ENCODE measurements around the gene CALHM2. TPM values are rescaled to one million over a fixed set of nuclear protein-coding genes. Genes with fewer than 3 reads are reported as not detected.

CALHM2 gene
- total RNA-seq, 1 donor from 2014 or later = 0.44 TPM

- Mint-ChIP-seq H3K4me3 (ENCODE audit: unreplicated experiment) (no peak overlapping the region), H3K9me3 (ENCODE audit: unreplicated experiment) (no peaks in the 10 kb centered on the region), H3K4me1 (ENCODE audit: low read depth, unreplicated experiment) (peaks cover 8% of the 10 kb centered on the region), H3K27me3 (ENCODE audit: unreplicated experiment) (no peaks in the 10 kb centered on the region), H3K36me3 (ENCODE audit: unreplicated experiment) (peaks cover 12% of the 10 kb centered on the region), H3K27ac (ENCODE audit: unreplicated experiment) (no peak overlapping the region)
- no peak for TF ChIP-seq CTCF (IDR thresholded peaks at IDR 0.05; ENCODE audit: partially characterized antibody, unreplicated experiment)
- DNase-seq = no peak
Measured at GRCh38 chr10:103431902-103432301, 20.3 kb downstream of the CALHM2 start.

GRCh38 chr10:103429647-103430046 lies 22.5 kb downstream of the CALHM2 start:
- Mint-ChIP-seq H3K27ac (ENCODE audit: unreplicated experiment) (no peak overlapping the region), H3K4me3 (ENCODE audit: unreplicated experiment) (no peak overlapping the region), H3K9me3 (ENCODE audit: unreplicated experiment) (no peaks in the 10 kb centered on the region), H3K4me1 (ENCODE audit: low read depth, unreplicated experiment) (peaks cover 8% of the 10 kb centered on the region), H3K27me3 (ENCODE audit: unreplicated experiment) (no peaks in the 10 kb centered on the region), H3K36me3 (ENCODE audit: unreplicated experiment) (peaks cover 19% of the 10 kb centered on the region)
- TF ChIP-seq CTCF (IDR thresholded peaks at IDR 0.05; ENCODE audit: partially characterized antibody, unreplicated experiment) = no peak
- no peak for DNase-seq

- TF ChIP-seq CTCF (IDR thresholded peaks at IDR 0.05; ENCODE audit: partially characterized antibody, unreplicated experiment) = no peak
- H3K27me3 Mint-ChIP-seq (ENCODE audit: unreplicated experiment) = no peaks in the 10 kb centered on the region
- peak overlapping the region; percentile 27 for H3K4me3 Mint-ChIP-seq (ENCODE audit: unreplicated experiment)
- H3K36me3 Mint-ChIP-seq (ENCODE audit: unreplicated experiment) = peaks cover 19% of the 10 kb centered on the region
- DNase-seq = no peak
- peaks cover 8% of the 10 kb centered on the region for H3K4me1 Mint-ChIP-seq (ENCODE audit: low read depth, unreplicated experiment)
- no peaks in the 10 kb centered on the region for H3K9me3 Mint-ChIP-seq (ENCODE audit: unreplicated experiment)
- H3K27ac Mint-ChIP-seq (ENCODE audit: unreplicated experiment) = peak overlapping the region; percentile 85
Measured at GRCh38 chr10:103428989-103429643, 23.1 kb downstream of the CALHM2 start.

GRCh38 chr10:103427866-103428265 lies 24.3 kb downstream of the CALHM2 start:
- no peak overlapping the region for H3K4me3 Mint-ChIP-seq (ENCODE audit: unreplicated experiment)
- TF ChIP-seq CTCF (IDR thresholded peaks at IDR 0.05; ENCODE audit: partially characterized antibody, unreplicated experiment) = no peak
- H3K9me3 Mint-ChIP-seq (ENCODE audit: unreplicated experiment) = no peaks in the 10 kb centered on the region
- H3K27ac Mint-ChIP-seq (ENCODE audit: unreplicated experiment) = no peak overlapping the region
- H3K27me3 Mint-ChIP-seq (ENCODE audit: unreplicated experiment) = no peaks in the 10 kb centered on the region
- H3K4me1 Mint-ChIP-seq (ENCODE audit: low read depth, unreplicated experiment) = peaks cover 8% of the 10 kb centered on the region
- peaks cover 21% of the 10 kb centered on the region for H3K36me3 Mint-ChIP-seq (ENCODE audit: unreplicated experiment)
- DNase-seq = no peak

GRCh38 chr10:103423748-103424147 lies 28.4 kb downstream of the CALHM2 start:
- H3K27ac Mint-ChIP-seq (ENCODE audit: unreplicated experiment) = no peak overlapping the region
- peaks cover 2% of the 10 kb centered on the region for H3K27me3 Mint-ChIP-seq (ENCODE audit: unreplicated experiment)
- DNase-seq = no peak
- H3K9me3 Mint-ChIP-seq (ENCODE audit: unreplicated experiment) = no peaks in the 10 kb centered on the region
- TF ChIP-seq CTCF (IDR thresholded peaks at IDR 0.05; ENCODE audit: partially characterized antibody, unreplicated experiment) = no peak
- H3K4me1 Mint-ChIP-seq (ENCODE audit: low read depth, unreplicated experiment) = peaks cover 4% of the 10 kb centered on the region
- no peak overlapping the region for H3K4me3 Mint-ChIP-seq (ENCODE audit: unreplicated experiment)
- peaks cover 14% of the 10 kb centered on the region for H3K36me3 Mint-ChIP-seq (ENCODE audit: unreplicated experiment)

Data from glutamatergic neuron (in vitro differentiated cells).